Gastrocnemius medialis (tissue), 4 donors: Measurements from ENCODE around the gene PDZK1.

Experiments used
- CTCF ChIP-seq, 5 experiments: fragments of 450-650 bp in 3 of 5; fragments of 200-600 bp in 2 of 5; sonication (generic) in 2 of 5; IDR thresholded peaks in 4 of 5; conservative IDR thresholded peaks in 1 of 5; 1 replicate in 4 of 5; 2 replicates in 1 of 5; pipeline ENCODE4 v1.5.1; 2016 to 2019; ENCODE audit warnings: antibody characterized with exemption in 5 of 5, mild to moderate bottlenecking in 3 of 5, moderate library complexity in 3 of 5
- POLR2A ChIP-seq, 2 donors: fragments of 450-650 bp; IDR thresholded peaks; one replicate each; pipeline ENCODE4 v1.6.1; 2017; ENCODE audit warnings: antibody characterized with exemption in 2 of 2, mild to moderate bottlenecking in 2 of 2, moderate library complexity in 2 of 2

- no peak for TF ChIP-seq CTCF (IDR thresholded peaks at IDR 0.05 in 4 of 5, conservative IDR thresholded peaks at IDR 0.05 in 1 of 5)
- TF ChIP-seq POLR2A (IDR thresholded peaks at IDR 0.05), result no peak
These were observed 993 bp downstream of the PDZK1 start for GRCh38 chr1:145706086-145706664.
